Esophagus mucosa (tissue), 1 donor: ENCODE data around the gene AMER3. TPM values are rescaled to one million over a fixed set of nuclear protein-coding genes. Genes with fewer than 3 reads are reported as not detected.

Source experiments
- total RNA-seq: library from RNA; stranded (reverse); gene quantifications from one replicate; pipeline ENCODE4 v1.2.4, GENCODE V29; 2023
- donor health status: DM: yes; HTN: yes; CAD: no.

AMER3 gene
- total RNA-seq, 1 donor from 2014 or later: not detected

Other genes starting within 250 kb of the AMER3 start
- not detected for gene POTEI, start 246.2 kb upstream of the AMER3 start, total RNA-seq
- gene CFC1B, start 234.3 kb upstream of the AMER3 start, total RNA-seq: not detected
- not detected for gene CFC1, start 156.0 kb upstream of the AMER3 start, total RNA-seq
- gene POTEJ, start 144.1 kb upstream of the AMER3 start, total RNA-seq: not detected
- gene GPR148, start 26.5 kb upstream of the AMER3 start, total RNA-seq: not detected
- gene ARHGEF4, start 81.4 kb downstream of the AMER3 start, total RNA-seq: 41.8 TPM